IMR-90 (cell line): Measurements from ENCODE around the gene ENO3. TPM values are rescaled to one million over a fixed set of nuclear protein-coding genes. Genes with fewer than 3 reads are reported as not detected.

Experiments
- ATAC-seq: fragments of 200-7000 bp; cut with Tn5 transposase; 2 replicates; pipeline ENCODE4 v1.9.1; 2020; ENCODE audit warnings: low read depth, mild to moderate bottlenecking, moderate library complexity
- BruUV-seq: library from RNA; stranded (reverse); fragments of 400-500 nt; replicated peaks from 2 replicates; lab custom pipeline; 2021; lab: Mats Ljungman, UMichigan
- CTCF ChIA-PET: fragments of 300-600 bp; formaldehyde crosslinking; extraction: SDS; loops from one replicate; lab custom pipeline; 2021; ENCODE audit warnings: antibody characterized with exemption; lab: Yijun Ruan, JAX
- POLR2A ChIA-PET: fragments of 300-600 bp; sonication (Branson Sonifier 250); formaldehyde crosslinking; loops from one replicate; lab custom pipeline; 2022; ENCODE audit warnings: antibody characterized with exemption; ENCODE audit not compliant: unreplicated experiment; lab: Charles Lee
- DNase-seq: peaks from one replicate; pipeline ENCODE4 v3.0.0; 2013
- H2AFZ ChIP-seq: replicated peaks from 2 replicates; pipeline ENCODE3; 2013; ENCODE audit warnings: low read length, mild to moderate bottlenecking; ENCODE audit not compliant: poor library complexity
- H2AK5ac ChIP-seq: 2 replicates; pipeline ENCODE4 v1.6.1; 2013; ENCODE audit warnings: low read depth, low read length, inconsistent platforms
- H2AK9ac ChIP-seq: replicated peaks from 2 replicates; pipeline ENCODE3; 2013; ENCODE audit warnings: mild to moderate bottlenecking, low read depth, low read length, moderate library complexity; ENCODE audit not compliant: poor library complexity
- H2BK120ac ChIP-seq: 2 replicates; pipeline ENCODE4 v1.6.1; 2013; ENCODE audit warnings: low read depth, low read length, inconsistent platforms
- H2BK15ac ChIP-seq: 3 replicates; pipeline ENCODE4 v1.6.1; 2013; ENCODE audit warnings: low read depth, low read length, inconsistent platforms
- H2BK20ac ChIP-seq: 2 replicates; pipeline ENCODE4 v1.6.1; 2013; ENCODE audit warnings: low read depth, mild to moderate bottlenecking, inconsistent platforms, low read length, moderate library complexity
- H2BK5ac ChIP-seq: 2 replicates; pipeline ENCODE4 v1.6.1; 2013; ENCODE audit warnings: mild to moderate bottlenecking, low read depth, low read length, inconsistent platforms; ENCODE audit not compliant: poor library complexity, severe bottlenecking
- H3K14ac ChIP-seq: replicated peaks from 2 replicates; pipeline ENCODE4 v1.6.1; 2013; ENCODE audit warnings: low read depth, low read length, inconsistent platforms
- H3K18ac ChIP-seq: 2 replicates; pipeline ENCODE4 v1.6.1; 2013; ENCODE audit warnings: low read depth, low read length, control low read depth
- H3K23ac ChIP-seq: 2 replicates; pipeline ENCODE4 v1.6.1; 2013; ENCODE audit warnings: low read depth, low read length, inconsistent platforms
- H3K27ac ChIP-seq: 2 replicates; pipeline ENCODE4 v1.5.1; 2013; ENCODE audit warnings: mild to moderate bottlenecking, control low read depth, low read length; ENCODE audit not compliant: insufficient read depth
- H3K27me3 ChIP-seq: 2 replicates; pipeline ENCODE4 v1.6.1; 2013; ENCODE audit warnings: low read length; ENCODE audit not compliant: control insufficient read depth, insufficient read depth
- H3K36me3 ChIP-seq: 2 replicates; pipeline ENCODE4 v1.6.1; 2013; ENCODE audit warnings: low read length, mixed read lengths; ENCODE audit not compliant: control insufficient read depth, insufficient read depth
- H3K4ac ChIP-seq: 2 replicates; pipeline ENCODE4 v1.6.1; 2013; ENCODE audit warnings: low read depth, low read length, inconsistent platforms
- H3K4me1 ChIP-seq: 2 replicates; pipeline ENCODE4 v1.6.1; 2013; ENCODE audit warnings: low read length, mixed read lengths; ENCODE audit not compliant: control insufficient read depth, insufficient read depth
- H3K4me2 ChIP-seq: 2 replicates; pipeline ENCODE4 v1.6.1; 2013; ENCODE audit warnings: low read depth, mild to moderate bottlenecking, control low read depth, low read length, moderate library complexity
- H3K4me3 ChIP-seq: 2 replicates; pipeline ENCODE4 v1.5.1; 2013; ENCODE audit warnings: low read depth, mild to moderate bottlenecking, control low read depth, low read length, moderate library complexity; ENCODE audit not compliant: insufficient read depth
- H3K56ac ChIP-seq: 2 replicates; pipeline ENCODE4 v1.6.1; 2013; ENCODE audit warnings: low read length, inconsistent platforms; ENCODE audit not compliant: insufficient read depth; ENCODE audit errors: extremely low read depth
- H3K79me1 ChIP-seq, 2 experiments: 2 replicates each; pipeline ENCODE4 v1.6.1; 2013; ENCODE audit warnings: low read length in 2 of 2, inconsistent platforms in 1 of 2, low read depth in 1 of 2
- H3K9ac ChIP-seq: 2 replicates; pipeline ENCODE4 v1.6.1; 2013; ENCODE audit warnings: low read depth, low read length, control low read depth
- H3K9me1 ChIP-seq: 2 replicates; pipeline ENCODE4 v1.6.1; 2013; ENCODE audit warnings: low read length, inconsistent platforms; ENCODE audit not compliant: insufficient read depth
- H3K9me3 ChIP-seq: 2 replicates; pipeline ENCODE4 v1.6.1; 2013; ENCODE audit warnings: low read length; ENCODE audit not compliant: control insufficient read depth, insufficient read depth
- H4K20me1 ChIP-seq: 2 replicates; pipeline ENCODE4 v1.6.1; 2013; ENCODE audit warnings: low read length, inconsistent platforms; ENCODE audit not compliant: insufficient read depth
- H4K5ac ChIP-seq: 2 replicates; pipeline ENCODE4 v1.6.1; 2013; ENCODE audit warnings: mild to moderate bottlenecking, low read depth, low read length, control low read depth
- H4K8ac ChIP-seq, 2 experiments: 2 replicates each; pipeline ENCODE4 v1.6.1; 2013; ENCODE audit warnings: low read depth in 2 of 2, low read length in 2 of 2, control low read depth in 1 of 2, inconsistent platforms in 1 of 2
- H4K91ac ChIP-seq: 2 replicates; pipeline ENCODE4 v1.6.1; 2013; ENCODE audit warnings: low read depth, low read length, inconsistent platforms; ENCODE audit not compliant: insufficient read depth
- BHLHE40 ChIP-seq: fragments of 150-350 bp; IDR thresholded peaks from 2 replicates; pipeline ENCODE4 v1.6.1; 2016; ENCODE audit warnings: mild to moderate bottlenecking, low read depth, low read length
- CEBPB ChIP-seq: IDR thresholded peaks from 2 replicates; pipeline ENCODE4 v1.6.1; 2012; ENCODE audit warnings: low read depth, low read length, improper control_type of control experiment
- CHD1 ChIP-seq: IDR thresholded peaks from 2 replicates; pipeline ENCODE4 v1.6.1; 2012; ENCODE audit warnings: low read depth, low read length, improper control_type of control experiment
- ELK1 ChIP-seq: fragments of 150-350 bp; IDR thresholded peaks from 2 replicates; pipeline ENCODE4 v1.6.1; 2016; ENCODE audit warnings: low read depth, mild to moderate bottlenecking, low read length, moderate library complexity, borderline replicate concordance
- FOS ChIP-seq: fragments of 150-350 bp; IDR thresholded peaks from 2 replicates; pipeline ENCODE4 v1.6.1; 2016; ENCODE audit warnings: low read depth, low read length
- MAFK ChIP-seq: IDR thresholded peaks from 2 replicates; pipeline ENCODE4 v1.6.1; 2012; ENCODE audit warnings: low read depth, low read length, improper control_type of control experiment
- MAZ ChIP-seq: IDR thresholded peaks from 2 replicates; pipeline ENCODE4 v1.6.1; 2012; ENCODE audit warnings: low read depth, mild to moderate bottlenecking, low read length, improper control_type of control experiment, moderate library complexity, borderline replicate concordance
- MXI1 ChIP-seq: IDR thresholded peaks from 2 replicates; pipeline ENCODE4 v1.6.1; 2012; ENCODE audit warnings: low read depth, mild to moderate bottlenecking, low read length, moderate library complexity, borderline replicate concordance
- NFE2L2 ChIP-seq: fragments of 150-350 bp; IDR thresholded peaks from 2 replicates; pipeline ENCODE4 v1.6.1; 2016; ENCODE audit warnings: low read depth, mild to moderate bottlenecking, low read length
- POLR2A ChIP-seq: IDR thresholded peaks from 2 replicates; pipeline ENCODE4 v1.6.1; 2012; ENCODE audit warnings: mild to moderate bottlenecking, low read depth, low read length
- RCOR1 ChIP-seq: IDR thresholded peaks from 2 replicates; pipeline ENCODE4 v1.6.1; 2012; ENCODE audit warnings: mild to moderate bottlenecking, low read length, improper control_type of control experiment; ENCODE audit not compliant: insufficient replicate concordance
- RFX5 ChIP-seq: IDR thresholded peaks from 2 replicates; pipeline ENCODE4 v1.8.0; 2012; ENCODE audit warnings: low read depth, mild to moderate bottlenecking, low read length, moderate library complexity
- WGBS, 2 experiments: methylation state at CpG; one replicate each; pipeline versions ENCODE4 v1.1.5 to v1.1.7; 2013; ENCODE audit warnings: missing lambda C conversion rate in 2 of 2; ENCODE audit not compliant: insufficient read length in 1 of 2; ENCODE audit errors: extremely low coverage in 2 of 2; 5-methylcytosine and 5-hydroxymethylcytosine counted together
- dilution Hi-C: fragments of 300-500 bp; cut with HindIII; formaldehyde crosslinking; loops from one replicate; pipeline ENCODE4 v1.14.3; 2018; ENCODE audit warnings: low sequenced_read_pairs; ENCODE audit not compliant: unreplicated experiment
- in situ Hi-C: fragments of 300-500 bp; cut with MboI; formaldehyde crosslinking; loops from 3 replicates; pipeline ENCODE4 v1.14.3; 2019; ENCODE audit warnings: low sequenced_read_pairs, inconsistent platforms, mixed read lengths
- intact Hi-C: fragments of 100-400 bp; cut with micrococcal nuclease; formaldehyde crosslinking; loops from 2 replicates; pipeline ENCODE4 v1.10.0; 2022
- polyA plus RNA-seq, 3 experiments: library from polyadenylated mRNA; depleted of rRNA; stranded (reverse); fragments of >200 nt; gene quantifications; 2 replicates each; pipeline ENCODE4 v1.2.3, GENCODE V29; 2012; ENCODE audit warnings: low replicate concordance in 1 of 3
- total RNA-seq: library from RNA; depleted of rRNA; stranded (reverse); fragments of >200 nt; gene quantifications from 2 replicates; pipeline ENCODE4 v1.2.3, GENCODE V29; 2012
- TF ChIP-seq, protein P1 (sequence below): fragments of 150-350 bp; IDR thresholded peaks from 2 replicates; pipeline ENCODE4 v1.6.1; 2017; ENCODE audit warnings: mild to moderate bottlenecking, antibody characterized with exemption, low read length, low read depth

The ENO3 gene
- total and polyA plus RNA-seq, 2 of the 4 experiments (the other 2 are of a cell fraction): 1.4 to 5.1 TPM

- Histone ChIP-seq H3K4ac (no peak overlapping the region), H4K8ac (no peak overlapping the region), H3K23ac (no peak overlapping the region), H3K4me3 (no peak overlapping the region), H3K56ac (no peak overlapping the region), H3K36me3 (peaks cover 20% of the 10 kb centered on the region), H2BK15ac (no peak overlapping the region), H4K20me1 (no peaks in the 10 kb centered on the region), H3K27ac (no peak overlapping the region), H2BK5ac (no peak overlapping the region), H3K14ac (no peak overlapping the region), H3K27me3 (no peaks in the 10 kb centered on the region), H3K4me1 (peaks cover 9% of the 10 kb centered on the region), H3K9me1 (peaks cover 14% of the 10 kb centered on the region; the same call in 1 of the 2 replicates), H3K9ac (no peak overlapping the region), H3K4me2 (no peak overlapping the region), H2AK5ac (no peak overlapping the region), H2AK9ac (no peak overlapping the region), H3K79me1 (peaks cover 3 to 23% of the 10 kb centered on the region in 2 experiments; a peak in 3 of 4 replicates), H3K18ac (no peak overlapping the region), H2BK120ac (no peak overlapping the region), H2BK20ac (no peak overlapping the region), H2AFZ (no peak overlapping the region), H4K91ac (no peak overlapping the region), H3K9me3 (no peaks in the 10 kb centered on the region), H4K5ac (no peak overlapping the region)
- ChIA-PET POLR2A (interaction anchor here (1.1 kb wide), 1 partner anchor 8 kb away, joined by 3 read pairs; no protein-coding TSS in a partner anchor), CTCF (no interaction called here)
- TF ChIP-seq, protein P1, sequence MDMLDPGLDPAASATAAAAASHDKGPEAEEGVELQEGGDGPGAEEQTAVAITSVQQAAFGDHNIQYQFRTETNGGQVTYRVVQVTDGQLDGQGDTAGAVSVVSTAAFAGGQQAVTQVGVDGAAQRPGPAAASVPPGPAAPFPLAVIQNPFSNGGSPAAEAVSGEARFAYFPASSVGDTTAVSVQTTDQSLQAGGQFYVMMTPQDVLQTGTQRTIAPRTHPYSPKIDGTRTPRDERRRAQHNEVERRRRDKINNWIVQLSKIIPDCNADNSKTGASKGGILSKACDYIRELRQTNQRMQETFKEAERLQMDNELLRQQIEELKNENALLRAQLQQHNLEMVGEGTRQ: no peak
- TF ChIP-seq CEBPB (no peak), MAZ (no peak), ELK1 (no peak), RCOR1 (no peak), NFE2L2 (no peak), RFX5 (no peak), POLR2A (no peak), BHLHE40 (no peak), CHD1 (no peak), FOS (no peak), MXI1 (no peak), MAFK (no peak)
- dilution Hi-C loops: no loop called here
- intact Hi-C loops: no loop called here
- DNase-seq (no peak), ATAC-seq (no peak)
- no TSS peak for BruUV-seq
- WGBS, 2 experiments: 92% methylated on average over 2 of the region's 3 CpGs; no CpG with 5 or more reads in 1 of the 2 experiments
- in situ Hi-C loops: no loop called here
Observed at GRCh38 chr17:4958102-4958501, 7.2 kb downstream of the ENO3 start.
